IPS DF 4.7 (cell line): ENCODE results near the gene DPEP3.

ENCODE experiments used
- DNase-seq: peaks from one replicate; pipeline ENCODE4 v3.0.0-alpha.2; 2013; ENCODE audit warnings: low spot score; ENCODE audit errors: extremely low read depth

The DPEP3 gene

DNA sequence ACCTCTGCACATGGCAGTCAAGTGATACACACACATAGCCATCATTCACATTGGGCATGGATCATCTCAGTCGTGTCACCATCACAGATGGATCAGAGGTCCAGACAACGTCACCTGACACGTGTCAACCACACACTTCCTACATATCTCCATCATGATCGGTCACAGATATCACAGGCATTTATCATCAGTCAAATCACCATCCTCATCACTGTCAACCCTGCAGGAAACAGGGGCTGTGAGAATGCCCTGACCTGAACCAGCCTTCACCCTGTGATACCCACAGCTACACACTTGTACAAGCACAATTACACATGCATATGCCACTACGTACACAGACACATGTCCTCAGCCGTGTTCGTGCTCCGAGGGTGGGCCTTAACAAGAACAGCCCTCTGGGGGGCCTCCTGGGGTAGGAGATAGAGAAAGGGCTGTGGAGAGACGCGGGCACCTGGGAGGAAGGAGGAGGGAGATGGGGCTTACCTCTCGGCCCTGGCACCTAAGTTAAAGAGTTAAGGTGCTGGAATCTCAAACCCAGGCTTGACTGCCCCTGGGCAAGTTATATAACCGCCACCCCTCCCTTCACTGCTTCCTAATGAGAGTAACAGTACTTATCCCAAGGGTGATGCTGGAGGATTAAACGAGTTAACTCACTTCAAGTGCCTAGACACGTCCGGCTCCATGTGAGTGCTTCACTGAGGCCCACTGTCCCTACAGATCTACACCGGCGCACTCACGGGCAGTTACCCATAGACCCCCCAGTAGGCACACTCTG lies 12.9 kb downstream of the DPEP3 start:
- no peak for DNase-seq

DNA sequence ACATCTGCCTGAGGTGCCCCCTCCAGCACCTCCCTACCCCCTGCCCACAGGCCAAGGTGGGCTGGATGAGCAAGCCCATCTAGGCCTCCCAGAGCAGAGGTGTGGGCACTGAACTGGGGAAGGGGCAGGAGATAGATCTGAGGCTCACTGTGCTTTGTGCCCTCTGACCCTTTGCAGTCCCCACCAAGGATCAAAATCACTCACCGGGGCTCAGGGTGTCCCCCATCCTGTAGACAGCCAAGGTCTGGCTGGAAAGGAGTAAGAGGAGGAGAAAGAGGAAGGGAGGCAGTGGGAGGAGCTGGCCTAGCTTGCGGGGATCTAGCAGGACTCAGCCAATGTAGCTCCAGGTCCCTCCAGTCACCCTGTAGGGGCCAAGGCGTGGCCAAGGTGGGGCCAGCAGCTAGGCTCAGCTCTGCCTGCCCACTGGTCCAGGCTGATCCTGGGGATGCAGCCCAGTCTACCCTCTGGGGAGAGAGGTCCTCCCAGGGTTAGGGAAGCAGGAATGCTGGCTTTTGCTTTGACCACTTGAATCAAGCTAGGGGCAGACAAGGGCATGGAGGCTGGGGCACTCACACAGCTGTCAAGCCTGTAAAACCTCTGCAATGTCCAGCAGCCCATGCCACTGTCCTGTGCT lies 13.6 kb downstream of the DPEP3 start:
- DNase-seq: no peak

DNA sequence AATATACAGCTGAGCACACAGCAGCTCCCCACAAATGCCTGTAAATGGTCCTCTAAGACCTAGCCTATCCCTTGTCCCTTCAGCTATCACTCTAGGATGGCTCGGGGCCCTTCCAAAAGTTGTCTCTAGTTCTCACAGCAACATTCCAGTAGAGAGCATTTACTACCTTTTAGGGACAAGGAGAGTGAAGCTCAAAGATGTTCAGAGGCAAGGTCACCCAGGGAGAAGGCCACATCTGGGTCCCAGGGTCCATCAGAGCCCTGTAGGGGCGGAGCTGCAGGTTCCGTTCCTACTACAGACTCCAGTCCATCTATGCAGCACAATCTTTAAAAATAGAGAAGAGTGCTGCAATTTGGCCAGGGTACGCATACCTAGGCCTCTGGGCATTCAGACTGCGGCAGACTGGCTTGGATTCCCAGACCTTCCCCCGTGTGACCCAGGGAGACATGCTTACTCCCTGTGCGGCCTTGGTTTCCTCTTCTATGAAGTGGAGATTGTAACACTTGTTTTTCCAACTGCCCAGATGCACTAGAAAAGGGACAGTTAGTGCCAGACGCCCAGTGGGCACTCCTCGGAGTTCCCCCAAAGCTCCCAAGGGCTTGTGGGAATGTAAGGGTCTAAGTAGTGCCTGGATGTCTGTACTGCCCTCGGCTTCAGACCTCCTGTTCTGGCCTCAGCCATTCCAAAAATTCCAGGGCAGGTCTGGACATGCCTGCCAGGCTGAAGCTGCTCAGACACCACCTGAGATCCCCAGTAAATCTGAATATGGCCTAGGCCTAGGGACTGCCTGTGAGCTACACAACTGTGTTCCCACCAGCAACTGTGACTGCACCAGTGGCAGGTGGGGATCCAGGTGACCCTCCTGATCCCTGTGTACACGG lies 14.4 kb downstream of the DPEP3 start:
- DNase-seq: no peak

DNA sequence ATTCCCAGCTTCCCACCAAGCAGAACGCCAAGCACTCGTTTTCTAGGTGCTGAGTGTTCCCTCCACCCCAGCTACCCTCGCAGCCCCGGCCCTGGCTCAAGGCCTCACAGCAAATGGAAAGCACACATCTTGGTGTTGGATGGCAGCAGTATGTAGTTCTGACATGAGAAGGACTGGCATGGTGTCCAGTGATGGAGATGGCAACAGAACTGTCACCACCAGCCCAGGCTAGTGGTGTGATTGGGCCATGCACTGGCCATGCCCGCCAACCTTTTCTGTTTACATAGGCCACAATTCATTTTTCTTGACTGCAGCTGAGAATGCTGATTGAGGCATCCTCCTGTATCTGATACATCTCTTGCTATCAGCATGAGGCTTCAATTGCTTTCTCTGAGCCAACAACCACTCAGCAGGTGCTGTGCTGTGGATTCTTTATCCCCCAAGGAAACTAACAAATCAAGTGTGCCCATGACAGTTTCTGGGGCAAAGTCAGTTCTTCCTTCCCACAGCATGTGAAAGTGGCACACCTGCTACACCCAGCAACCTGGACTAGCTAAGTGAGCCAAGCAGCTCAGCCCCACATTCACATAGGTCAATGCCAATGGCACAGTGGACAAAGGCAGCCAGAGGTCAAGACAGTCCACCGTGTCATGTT lies 15.7 kb downstream of the DPEP3 start:
- DNase-seq: no peak

DNA sequence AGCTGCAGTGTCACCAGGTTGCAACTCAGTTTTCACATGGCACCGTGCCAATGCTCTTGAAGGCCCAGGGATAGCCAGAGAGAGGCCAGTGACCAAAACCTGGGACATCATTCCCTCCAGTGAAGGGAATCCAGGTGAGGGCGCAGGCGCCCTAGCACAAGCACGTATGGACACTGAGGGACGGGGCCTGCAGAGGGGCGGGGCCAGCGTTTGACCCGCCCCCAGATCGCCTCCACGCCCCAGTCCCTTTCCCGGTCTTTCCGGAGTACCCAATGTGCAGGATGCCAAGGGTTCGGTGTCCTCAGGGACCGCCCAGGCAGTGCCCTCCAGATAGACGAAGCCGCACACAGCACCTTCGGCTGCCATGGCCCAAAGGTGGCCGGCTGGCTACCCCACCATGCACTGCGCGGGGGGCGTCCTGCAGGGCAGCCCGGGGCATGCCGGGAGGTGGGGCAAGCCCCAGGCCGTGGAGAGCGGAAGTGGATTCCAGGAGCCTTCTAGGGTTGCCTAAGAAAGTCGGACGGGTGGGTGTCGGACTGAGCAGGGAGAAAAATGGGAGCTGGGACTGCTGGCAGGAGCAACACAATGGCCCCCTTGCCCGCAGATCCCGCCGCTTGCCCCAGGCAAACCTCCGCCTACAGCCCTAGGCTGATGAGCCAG lies 16.5 kb downstream of the DPEP3 start:
- DNase-seq: no peak

DNA sequence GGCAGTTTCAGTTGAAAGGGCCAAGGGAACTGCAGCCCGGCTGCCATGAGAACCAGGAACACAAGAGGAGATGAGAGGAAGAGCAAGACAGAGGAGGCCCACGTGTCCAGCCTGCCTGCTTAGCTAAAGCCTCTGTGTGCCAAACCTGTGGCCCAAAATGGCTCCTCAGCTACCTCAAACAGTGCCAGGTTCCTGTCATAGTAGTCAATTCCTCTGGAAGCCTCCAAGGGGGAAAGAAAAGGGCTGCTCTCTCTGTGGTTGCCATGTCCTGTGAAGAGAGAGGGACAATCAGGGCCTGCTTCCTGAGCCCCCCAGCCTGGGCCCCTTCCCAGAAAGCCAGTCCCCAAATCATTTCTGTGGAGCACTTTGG lies 17.0 kb downstream of the DPEP3 start:
- DNase-seq: no peak

DNA sequence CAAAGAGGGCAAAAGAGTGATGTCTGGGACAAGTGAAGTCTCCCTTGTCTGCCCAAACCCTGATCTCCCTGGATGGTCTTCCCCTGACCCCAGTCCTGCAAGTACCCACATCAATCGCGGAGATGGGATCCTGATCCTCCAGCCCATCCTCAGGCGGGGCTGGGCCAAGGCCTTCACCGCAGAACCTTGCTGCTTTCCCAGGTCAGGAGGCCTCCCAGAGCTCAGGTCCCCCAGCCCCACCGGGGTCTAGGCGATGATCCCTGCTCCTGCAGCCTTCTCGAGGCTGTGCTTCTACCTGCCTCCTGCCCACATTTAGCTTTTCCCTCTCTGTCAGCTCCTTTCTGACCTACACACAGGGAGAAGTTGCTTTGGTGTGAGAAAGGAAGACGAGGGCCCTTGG lies 18.2 kb downstream of the DPEP3 start:
- DNase-seq: no peak

DNA sequence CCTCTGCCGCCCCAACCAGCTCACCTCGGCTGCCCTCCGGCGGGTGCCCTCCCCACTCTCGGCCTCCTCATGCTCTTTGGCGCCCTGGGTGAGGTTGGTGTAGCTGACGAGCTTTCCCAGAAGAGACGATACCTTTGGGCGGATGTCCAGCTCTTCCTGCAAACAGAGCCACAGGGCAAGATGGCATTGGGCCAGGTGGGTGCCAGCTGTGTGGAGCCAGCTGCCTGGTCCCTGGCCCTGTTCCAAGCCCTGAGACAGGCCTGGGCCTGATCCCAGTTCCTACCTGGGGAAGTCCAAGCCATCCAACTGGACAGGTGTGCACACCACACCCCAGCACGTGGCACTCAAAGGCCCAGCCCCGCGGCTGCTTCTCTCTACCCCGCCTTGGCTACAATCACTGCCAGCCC lies 18.7 kb downstream of the DPEP3 start:
- no peak for DNase-seq

DNA sequence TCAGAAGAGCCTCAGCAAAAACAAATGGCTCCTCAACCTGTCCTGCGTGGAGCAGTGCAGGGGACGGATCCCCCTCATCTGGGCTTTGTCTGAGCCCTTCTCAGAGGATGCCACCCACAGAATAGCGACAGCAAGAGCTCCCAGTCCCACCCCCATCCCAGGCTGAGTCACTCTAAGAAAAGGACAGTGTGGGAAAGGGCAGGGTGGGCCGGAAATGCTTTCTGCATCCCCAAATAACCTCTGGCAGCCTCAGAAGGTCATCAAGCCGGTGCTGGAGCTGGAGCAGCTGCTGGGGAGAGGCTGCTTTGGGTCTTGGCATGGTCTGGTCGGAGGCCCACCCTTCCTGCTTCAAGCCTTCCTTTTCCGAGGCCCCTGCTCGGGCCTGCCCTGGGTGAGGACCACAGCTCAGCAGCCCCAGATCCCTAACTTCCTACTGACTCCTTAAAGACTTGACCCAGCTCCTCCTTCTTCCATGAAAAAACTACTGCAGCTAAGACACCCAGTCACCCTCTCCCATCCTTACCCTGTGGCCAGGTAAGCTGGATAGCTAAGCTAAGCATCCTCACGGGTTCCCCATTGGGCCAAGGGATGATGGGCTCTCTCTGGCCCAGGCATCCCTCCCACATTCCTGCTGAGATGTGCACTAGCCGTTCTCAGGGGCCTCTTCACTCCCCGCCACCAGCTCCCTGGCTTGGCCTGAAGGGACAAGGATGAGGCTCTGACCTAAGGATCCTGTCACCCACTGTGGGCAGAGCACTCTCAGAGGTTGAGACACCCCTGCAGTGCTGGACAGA lies 20.6 kb downstream of the DPEP3 start:
- DNase-seq: no peak

DNA sequence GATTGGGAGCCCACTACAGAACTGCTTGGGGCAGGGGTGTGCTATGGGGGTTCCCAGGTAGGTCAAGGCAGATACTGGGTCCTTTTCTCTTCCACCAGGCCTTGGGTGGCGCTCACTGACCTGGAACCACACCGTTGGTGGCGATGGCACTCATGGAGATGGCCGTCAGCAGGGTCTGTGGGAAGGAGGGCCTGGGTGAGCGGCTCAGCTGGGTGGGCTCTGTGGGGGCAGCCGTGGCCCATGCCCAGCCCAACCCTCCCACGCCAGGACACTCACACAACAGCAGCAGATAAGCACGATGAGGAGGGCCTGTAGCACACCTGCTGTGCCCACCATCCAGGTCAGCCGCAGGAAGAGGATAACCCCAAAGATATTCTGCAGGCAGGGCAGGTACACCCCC lies 22.7 kb downstream of the DPEP3 start:
- DNase-seq: no peak

DNA sequence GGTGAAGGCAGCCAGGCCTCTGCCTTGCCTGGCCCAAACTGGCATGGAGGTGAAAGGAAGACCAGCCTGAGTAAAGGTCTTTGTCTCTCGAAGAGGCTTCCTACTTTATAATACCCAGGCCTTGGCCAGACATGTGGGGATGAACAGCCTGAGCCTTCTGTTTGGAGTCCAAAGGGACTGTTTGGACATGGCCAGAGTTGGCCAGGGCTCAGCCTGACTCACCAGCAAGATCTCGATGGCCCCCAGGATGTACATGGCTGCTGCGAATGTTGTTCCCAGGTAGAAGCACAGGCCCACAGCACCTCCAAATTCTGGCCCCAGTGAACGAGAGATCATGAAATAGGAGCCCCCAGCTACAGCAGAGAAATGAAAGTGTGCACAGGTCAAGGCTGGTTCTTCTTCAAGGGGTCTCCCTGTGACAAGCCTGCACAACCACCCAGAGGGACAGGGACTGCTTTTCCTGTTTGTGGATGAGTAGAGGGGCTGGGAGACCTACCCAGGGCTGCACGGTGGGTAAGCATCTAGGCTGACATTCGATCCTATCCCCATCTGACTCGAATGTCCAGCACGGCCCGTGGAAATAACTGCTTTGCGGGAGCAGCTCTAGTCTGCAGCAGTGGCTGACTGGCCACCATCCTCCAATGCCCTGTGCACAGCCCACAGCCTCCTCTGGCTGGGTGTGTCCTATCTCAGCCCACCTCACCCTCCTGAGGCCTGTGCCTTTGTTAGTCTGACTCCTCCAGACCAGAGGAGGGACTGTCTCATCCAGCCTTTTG lies 25.7 kb downstream of the DPEP3 start:
- no peak for DNase-seq

DNA sequence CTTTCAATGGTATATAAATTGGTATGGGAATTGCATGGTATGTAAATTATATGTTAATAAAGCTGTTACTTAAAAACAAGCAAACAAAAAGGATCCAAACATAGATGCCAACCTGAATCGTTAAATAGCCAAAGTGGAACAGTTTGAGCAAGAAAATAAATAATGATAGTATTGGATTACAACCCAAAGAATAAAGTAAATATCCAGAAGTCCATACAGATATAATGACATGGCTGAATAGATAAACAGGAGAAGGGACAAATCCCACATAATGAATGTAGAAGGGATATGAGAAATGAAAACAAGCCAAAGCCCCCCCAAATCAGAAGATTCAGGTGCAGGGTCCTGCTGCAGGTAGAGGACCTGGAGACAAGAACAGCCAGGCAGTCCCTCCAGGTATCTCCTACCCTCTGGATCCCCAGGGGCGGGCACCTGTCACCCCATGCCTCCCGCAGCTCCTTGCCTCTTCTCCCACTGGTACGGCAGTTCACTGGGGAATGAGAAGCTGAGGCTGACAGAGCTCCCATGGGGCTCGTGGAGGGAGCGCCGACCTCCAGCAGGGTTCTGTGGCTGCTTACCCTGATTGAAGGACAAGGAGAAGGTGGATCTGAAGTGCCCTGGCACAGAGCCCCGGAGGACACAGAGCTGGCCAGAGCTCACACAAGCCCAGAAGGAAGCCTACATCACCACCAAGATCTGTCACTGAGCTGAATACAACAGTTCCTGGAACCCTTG lies 26.5 kb downstream of the DPEP3 start:
- no peak for DNase-seq

DNA sequence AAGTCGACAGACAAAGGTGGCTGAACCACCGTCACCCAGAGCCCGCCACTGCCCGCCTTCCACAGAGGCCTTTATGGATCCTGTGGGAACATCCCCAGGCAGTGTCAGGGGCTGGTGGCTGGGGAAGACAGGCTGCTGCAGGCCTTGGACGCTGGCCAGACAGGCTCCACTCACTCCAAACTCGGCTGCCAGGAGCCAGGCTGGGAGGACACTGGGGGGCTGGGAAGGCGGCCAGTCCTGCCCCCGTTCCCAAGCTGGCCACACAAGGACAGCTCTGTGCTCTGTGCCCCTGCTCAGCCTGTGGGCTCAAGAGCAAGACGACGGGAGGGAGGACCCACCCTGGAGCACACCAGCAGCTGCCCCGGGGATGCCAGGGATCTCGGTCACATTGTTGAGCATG lies 28.8 kb downstream of the DPEP3 start:
- no peak for DNase-seq

DNA sequence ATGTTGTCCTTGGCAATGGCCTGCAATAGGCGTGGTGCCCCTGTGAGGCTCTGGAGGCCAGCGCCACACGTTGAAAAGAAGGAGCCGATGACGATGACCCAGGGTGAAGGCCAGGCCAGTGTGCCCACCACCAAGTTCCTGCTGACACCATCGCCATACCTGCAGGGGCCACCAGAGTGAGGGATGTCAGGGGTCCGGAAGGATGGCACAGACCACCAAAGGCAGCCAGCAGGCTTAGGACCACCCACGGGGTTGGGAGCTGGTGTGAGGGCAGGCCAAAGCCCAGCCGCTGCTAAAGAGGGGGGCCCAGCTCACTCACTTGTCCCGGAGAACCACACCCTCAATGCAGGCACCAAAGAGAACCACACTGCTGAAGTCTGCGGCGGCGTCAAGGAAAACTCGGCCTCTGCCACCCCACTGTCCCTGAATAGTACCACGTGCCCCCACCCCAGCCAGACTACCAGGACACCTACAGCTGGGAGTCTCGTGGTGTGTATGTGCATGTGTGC lies 29.9 kb downstream of the DPEP3 start:
- DNase-seq: no peak

DNA sequence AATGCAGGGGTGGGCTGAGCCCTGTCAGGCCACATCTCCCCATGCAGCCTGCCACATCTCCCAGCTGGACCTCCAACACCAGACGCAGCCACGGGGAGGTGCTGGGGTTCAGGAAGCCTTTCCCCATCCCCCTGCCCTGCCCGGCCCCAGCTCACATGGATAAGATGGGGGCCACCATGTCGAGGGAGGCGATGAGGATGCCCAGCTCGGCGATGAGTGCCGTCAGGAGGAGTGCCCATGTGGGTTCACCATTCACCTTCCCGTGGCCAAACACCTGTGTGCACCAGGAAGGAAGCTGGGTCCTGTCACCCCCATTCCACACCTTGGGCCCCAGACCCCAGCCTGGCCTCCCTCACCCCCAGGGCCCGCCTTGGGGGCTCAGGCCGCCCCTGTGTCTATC lies 30.7 kb downstream of the DPEP3 start:
- DNase-seq: no peak

DNA sequence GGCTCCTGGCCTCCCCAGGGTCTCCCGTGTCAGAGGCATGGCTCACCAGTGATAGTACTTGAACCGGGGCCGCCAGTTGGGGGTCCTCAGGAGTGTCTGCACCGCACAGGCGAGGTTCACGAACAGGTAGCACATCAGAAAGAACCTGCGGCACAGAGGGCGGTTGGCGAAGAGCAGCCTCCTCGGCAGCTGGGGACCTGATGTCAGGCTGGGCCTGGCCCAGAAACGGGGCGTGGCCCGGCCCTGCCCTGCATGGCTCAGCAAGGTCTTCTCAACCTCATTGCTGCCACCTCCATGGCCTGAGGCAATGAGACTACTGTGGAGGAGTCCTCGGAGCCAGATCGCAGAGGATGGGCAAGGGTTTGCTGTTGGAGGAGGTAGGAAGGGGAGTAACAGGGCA lies 32.3 kb downstream of the DPEP3 start:
- no peak for DNase-seq

DNA sequence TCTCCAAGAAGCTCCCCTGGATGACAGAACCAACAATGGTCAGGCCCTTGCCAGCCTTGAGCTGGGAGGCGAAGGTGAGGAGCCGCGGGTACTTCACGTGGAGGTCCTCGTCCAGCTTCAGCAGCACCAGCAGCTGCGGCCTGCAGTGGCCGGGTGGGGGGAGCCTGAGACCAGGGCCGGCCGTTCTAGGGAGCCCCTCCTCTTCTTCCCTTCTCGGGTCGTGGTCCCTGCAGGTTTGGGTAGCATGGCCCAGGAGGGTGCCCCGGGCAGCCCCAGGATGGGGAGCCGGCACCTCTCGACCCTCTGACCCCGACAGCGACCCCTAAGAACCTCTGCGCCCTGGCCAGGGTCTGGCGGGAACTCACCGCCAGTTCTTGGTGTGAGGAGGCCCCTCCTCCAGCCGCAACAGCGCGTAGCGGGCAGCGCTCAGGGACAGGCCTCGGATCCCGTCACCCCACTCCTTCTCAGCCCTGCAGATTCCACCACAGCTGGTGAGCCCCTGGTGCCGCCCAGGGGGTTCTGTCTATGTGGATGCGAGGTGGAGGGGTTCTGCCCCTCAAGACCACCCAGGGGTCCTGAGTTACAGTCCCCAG lies 33.2 kb downstream of the DPEP3 start:
- DNase-seq: no peak

DNA sequence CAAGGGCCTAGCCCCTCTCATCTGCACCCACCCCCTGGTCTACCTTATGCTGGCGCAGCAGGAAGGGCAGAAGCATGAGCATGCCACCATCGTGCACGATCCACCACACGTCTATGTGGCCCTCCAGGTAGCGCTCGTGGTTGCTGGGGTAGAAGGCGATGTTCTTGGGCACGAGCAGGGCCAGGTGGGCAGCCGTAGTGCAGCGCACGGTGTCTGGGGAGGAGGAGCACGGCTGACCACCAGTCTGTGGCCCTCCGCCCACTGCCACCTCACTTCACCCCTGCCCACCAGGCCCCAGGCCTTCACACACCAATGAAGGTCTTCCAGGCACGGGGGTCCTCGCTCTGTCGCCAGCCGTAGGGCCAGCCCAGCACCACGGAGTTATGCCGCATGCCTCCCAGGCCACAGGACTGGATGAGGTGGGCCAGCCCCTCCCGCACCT lies 34.1 kb downstream of the DPEP3 start:
- DNase-seq: no peak
